Prostate gland (tissue), 2 donors: ENCODE measurements around the gene CCDC192.

Experiments
- CTCF ChIP-seq, 4 experiments: fragments of 200-600 bp in 2 of 4; fragments of 450-650 bp in 2 of 4; sonication (generic) in 2 of 4; IDR thresholded peaks; 1 replicate in 3 of 4; 2 replicates in 1 of 4; pipeline ENCODE4 v1.5.1; 2016 to 2019; ENCODE audit warnings: antibody characterized with exemption in 4 of 4, mild to moderate bottlenecking in 2 of 4, moderate library complexity in 2 of 4
- POLR2A ChIP-seq: fragments of 450-650 bp; IDR thresholded peaks from one replicate; pipeline ENCODE4 v1.6.1; 2016; ENCODE audit warnings: antibody characterized with exemption, mild to moderate bottlenecking

- no peak for TF ChIP-seq POLR2A
- TF ChIP-seq CTCF (IDR thresholded peaks at IDR 0.05): no peak
These were observed 209.2 kb downstream of the CCDC192 start for GRCh38 chr5:127912411-127912810.
